HEK293T (cell line): ENCODE results near the gene PGBD5.

Source experiments
- CTCF ChIA-PET: fragments of 350-600 bp; formaldehyde crosslinking; extraction: SDS; loops from one replicate; lab custom pipeline; 2021; ENCODE audit warnings: antibody characterized with exemption, inconsistent platforms; lab: Yijun Ruan, JAX
- POLR2A ChIA-PET: fragments of 350-600 bp; formaldehyde crosslinking; extraction: SDS; loops from one replicate; lab custom pipeline; 2020; ENCODE audit warnings: antibody characterized with exemption, inconsistent platforms; lab: Yijun Ruan, JAX
- DNase-seq: peaks from one replicate; pipeline ENCODE4 v3.0.0; 2012; ENCODE audit warnings: mixed read lengths; ENCODE audit errors: extremely low spot score
- ARNT ChIP-seq: fragments of 450-650 bp; IDR thresholded peaks from 2 replicates; pipeline ENCODE4 v1.6.1; 2017; ENCODE audit warnings: mild to moderate bottlenecking
- BHLHE40 ChIP-seq: fragments of 450-650 bp; IDR thresholded peaks from 2 replicates; pipeline ENCODE4 v1.6.1; 2016; ENCODE audit warnings: mild to moderate bottlenecking, moderate library complexity, borderline replicate concordance
- CTBP1 ChIP-seq: fragments of 450-650 bp; IDR thresholded peaks from 2 replicates; pipeline ENCODE4 v1.6.1; 2016; ENCODE audit warnings: borderline replicate concordance
- ELF4 ChIP-seq: fragments of 450-650 bp; IDR thresholded peaks from 2 replicates; pipeline ENCODE4 v1.6.1; 2017; ENCODE audit warnings: antibody characterized with exemption
- FOXA1 ChIP-seq: fragments of 450-650 bp; IDR thresholded peaks from 2 replicates; pipeline ENCODE4 v1.6.1; 2016; ENCODE audit warnings: mild to moderate bottlenecking
- FOXK2 ChIP-seq: fragments of 450-650 bp; IDR thresholded peaks from 2 replicates; pipeline ENCODE4 v1.6.1; 2016; ENCODE audit warnings: mild to moderate bottlenecking
- FOXM1 ChIP-seq: fragments of 450-650 bp; IDR thresholded peaks from 2 replicates; pipeline ENCODE4 v1.6.1; 2017; ENCODE audit warnings: mild to moderate bottlenecking, borderline replicate concordance
- HDGF ChIP-seq: fragments of 450-650 bp; IDR thresholded peaks from 2 replicates; pipeline ENCODE4 v1.6.1; 2017; ENCODE audit warnings: antibody characterized with exemption, borderline replicate concordance
- L3MBTL2 ChIP-seq: fragments of 450-650 bp; conservative IDR thresholded peaks from 2 replicates; pipeline ENCODE4 v1.6.1; 2016; ENCODE audit warnings: mild to moderate bottlenecking
- LEF1 ChIP-seq: fragments of 450-650 bp; IDR thresholded peaks from 2 replicates; pipeline ENCODE4 v1.6.1; 2017; ENCODE audit warnings: mild to moderate bottlenecking, borderline replicate concordance
- NFRKB ChIP-seq: fragments of 450-650 bp; IDR thresholded peaks from 2 replicates; pipeline ENCODE4 v1.6.1; 2016; ENCODE audit warnings: mild to moderate bottlenecking, moderate library complexity
- SP1 ChIP-seq: fragments of 450-650 bp; IDR thresholded peaks from 2 replicates; pipeline ENCODE4 v1.6.1; 2017
- SUZ12 ChIP-seq: fragments of 450-650 bp; IDR thresholded peaks from 2 replicates; pipeline ENCODE4 v1.6.1; 2016; ENCODE audit warnings: mild to moderate bottlenecking
- TARDBP ChIP-seq: fragments of 450-650 bp; IDR thresholded peaks from 2 replicates; pipeline ENCODE4 v1.6.1; 2016
- ZNF384 ChIP-seq: fragments of 450-650 bp; IDR thresholded peaks from 2 replicates; pipeline ENCODE4 v1.6.1; 2016
- TF ChIP-seq, protein P1 (sequence below): fragments of 450-650 bp; IDR thresholded peaks from 2 replicates; pipeline ENCODE4 v1.6.1; 2016

The PGBD5 gene

DNA sequence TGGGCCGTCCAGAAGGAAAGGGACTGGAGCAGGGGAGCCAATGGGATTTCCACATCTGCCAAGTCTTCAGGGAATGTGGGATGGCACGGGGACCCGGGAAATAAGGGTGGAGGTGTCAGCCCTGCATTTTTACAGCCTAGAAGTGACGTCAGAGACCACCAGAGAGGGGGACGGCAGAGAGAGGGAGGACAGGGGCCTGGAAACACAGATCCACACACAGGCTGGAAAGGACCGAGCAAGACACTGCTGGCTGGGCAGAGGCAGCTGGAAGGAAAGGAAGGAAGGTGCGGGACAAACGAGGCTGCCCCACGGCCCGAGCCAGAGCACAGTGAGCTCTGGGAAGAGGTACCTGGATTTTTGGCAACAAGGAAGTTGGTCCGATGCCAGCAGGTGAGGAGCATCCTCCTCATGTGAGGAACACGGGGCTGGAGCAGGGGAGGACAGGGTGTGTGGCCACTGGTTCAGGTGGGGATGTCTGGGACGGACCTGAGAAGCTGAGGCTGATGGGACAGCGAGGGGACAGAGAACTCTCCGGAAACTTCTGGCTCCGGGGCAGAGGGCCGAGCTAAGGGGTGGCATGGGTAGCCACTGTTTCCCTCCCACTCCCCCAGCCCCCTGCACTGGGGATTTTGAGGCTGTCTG is 138.3 kb downstream of the PGBD5 start:
- POLR2A ChIA-PET = no interaction called here
- TF ChIP-seq FOXA1 (no peak), HDGF (no peak), ELF4 (no peak), L3MBTL2 (no peak), BHLHE40 (no peak), CTBP1 (no peak), SP1 (no peak), TARDBP (no peak), SUZ12 (no peak), LEF1 (no peak), NFRKB (no peak), ARNT (no peak), ZNF384 (no peak), FOXM1 (no peak), FOXK2 (no peak)
- TF ChIP-seq, protein P1, sequence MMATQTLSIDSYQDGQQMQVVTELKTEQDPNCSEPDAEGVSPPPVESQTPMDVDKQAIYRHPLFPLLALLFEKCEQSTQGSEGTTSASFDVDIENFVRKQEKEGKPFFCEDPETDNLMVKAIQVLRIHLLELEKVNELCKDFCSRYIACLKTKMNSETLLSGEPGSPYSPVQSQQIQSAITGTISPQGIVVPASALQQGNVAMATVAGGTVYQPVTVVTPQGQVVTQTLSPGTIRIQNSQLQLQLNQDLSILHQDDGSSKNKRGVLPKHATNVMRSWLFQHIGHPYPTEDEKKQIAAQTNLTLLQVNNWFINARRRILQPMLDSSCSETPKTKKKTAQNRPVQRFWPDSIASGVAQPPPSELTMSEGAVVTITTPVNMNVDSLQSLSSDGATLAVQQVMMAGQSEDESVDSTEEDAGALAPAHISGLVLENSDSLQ = no peak
- DNase-seq = no peak
- CTCF ChIA-PET = no interaction called here

DNA sequence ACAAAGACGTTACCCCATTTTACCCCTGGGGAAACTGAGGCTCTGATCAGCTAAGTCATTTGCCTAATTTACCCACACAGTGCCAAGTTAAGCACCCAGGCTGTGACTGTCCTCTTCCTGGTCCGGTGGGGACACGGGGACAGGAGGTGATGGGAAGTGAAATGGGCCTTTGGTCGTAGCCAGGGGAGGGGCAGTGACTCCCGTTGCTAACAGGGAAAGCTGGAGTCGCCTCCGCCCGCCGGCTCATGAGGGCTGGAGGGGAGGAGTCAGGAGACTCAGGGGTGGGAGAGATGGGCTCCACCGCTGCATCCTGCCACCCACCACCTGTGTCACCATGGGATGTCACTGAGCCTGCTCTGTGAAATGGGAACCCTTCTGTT is 139.3 kb downstream of the PGBD5 start:
- ChIA-PET POLR2A (no interaction called here), CTCF (interaction anchor here (0.6 kb wide), 1 partner anchor 642 kb away, joined by 3 read pairs; no protein-coding TSS in a partner anchor)
- TF ChIP-seq TARDBP (no peak), SP1 (no peak), FOXM1 (no peak), HDGF (no peak), NFRKB (no peak), FOXA1 (no peak), CTBP1 (no peak), BHLHE40 (no peak), FOXK2 (no peak)
- no peak for DNase-seq

DNA sequence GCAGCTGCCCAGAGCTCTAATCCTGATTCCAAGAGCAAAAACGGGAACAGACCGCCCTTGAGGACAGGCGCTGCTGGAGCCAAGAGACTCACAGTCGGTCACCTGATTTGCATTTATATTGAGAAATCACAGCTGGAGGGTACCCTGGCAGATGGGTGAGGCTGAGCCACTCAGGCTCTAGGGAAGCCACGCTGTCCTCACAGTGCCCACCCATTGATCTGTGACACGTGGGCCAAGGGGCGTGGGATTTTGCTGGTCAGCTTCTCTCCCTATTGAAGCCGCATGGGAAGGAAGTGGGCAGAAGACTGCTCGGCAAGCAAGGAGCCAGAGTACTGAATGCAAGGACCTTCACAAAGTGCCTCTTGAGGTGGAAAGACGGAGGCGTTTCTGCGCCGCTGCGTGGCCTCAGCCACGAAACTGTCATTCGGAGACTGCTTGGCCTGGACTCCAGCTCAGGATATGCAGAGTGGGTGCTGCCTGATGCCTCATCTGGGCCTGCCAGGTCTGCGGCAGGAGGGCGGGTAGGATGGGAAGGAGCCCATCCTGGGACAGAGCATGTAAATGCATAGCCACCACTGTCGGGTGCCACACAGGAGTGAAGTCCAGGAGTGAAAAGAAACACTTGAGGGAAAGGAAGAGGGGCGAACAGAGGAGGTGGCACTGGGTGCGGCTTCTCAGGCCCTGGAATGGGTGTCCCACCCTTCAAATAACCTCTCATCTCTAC is 139.8 kb downstream of the PGBD5 start:
- TF ChIP-seq ARNT (no peak), SUZ12 (no peak), HDGF (no peak), ELF4 (no peak), NFRKB (no peak), LEF1 (no peak), BHLHE40 (no peak), SP1 (no peak), FOXK2 (no peak), ZNF384 (no peak), L3MBTL2 (no peak), CTBP1 (no peak), FOXM1 (no peak), TARDBP (no peak), FOXA1 (no peak)
- TF ChIP-seq, protein P1 = no peak
- CTCF ChIA-PET = no interaction called here
- no peak for DNase-seq
- POLR2A ChIA-PET = no interaction called here

DNA sequence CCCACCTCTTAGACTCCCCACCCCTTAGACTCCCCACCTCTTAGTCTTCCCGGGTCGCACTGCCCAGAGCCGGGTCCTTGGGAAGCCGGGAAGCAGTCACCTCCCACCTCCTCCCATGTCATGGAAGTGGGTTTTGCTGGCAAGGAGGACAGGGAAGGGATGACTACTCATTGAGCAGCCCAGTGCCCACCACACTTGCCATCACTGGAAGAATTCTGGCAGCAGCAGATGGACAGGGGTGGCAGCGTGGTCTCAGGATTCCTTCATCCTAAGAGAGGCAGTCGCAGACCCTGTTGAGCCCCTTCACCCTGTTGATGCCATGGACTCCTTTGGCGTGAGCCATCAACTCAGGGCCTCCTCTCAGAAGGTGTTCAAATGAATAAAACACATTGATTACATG is 140.8 kb downstream of the PGBD5 start:
- TF ChIP-seq FOXK2 (no peak), SP1 (no peak), TARDBP (no peak), LEF1 (no peak), FOXA1 (no peak), ELF4 (no peak), FOXM1 (no peak), ARNT (no peak), L3MBTL2 (no peak), SUZ12 (no peak), CTBP1 (no peak), NFRKB (no peak)
- TF ChIP-seq, protein P1 = no peak
- CTCF ChIA-PET = no interaction called here
- POLR2A ChIA-PET = no interaction called here
- no peak for DNase-seq

DNA sequence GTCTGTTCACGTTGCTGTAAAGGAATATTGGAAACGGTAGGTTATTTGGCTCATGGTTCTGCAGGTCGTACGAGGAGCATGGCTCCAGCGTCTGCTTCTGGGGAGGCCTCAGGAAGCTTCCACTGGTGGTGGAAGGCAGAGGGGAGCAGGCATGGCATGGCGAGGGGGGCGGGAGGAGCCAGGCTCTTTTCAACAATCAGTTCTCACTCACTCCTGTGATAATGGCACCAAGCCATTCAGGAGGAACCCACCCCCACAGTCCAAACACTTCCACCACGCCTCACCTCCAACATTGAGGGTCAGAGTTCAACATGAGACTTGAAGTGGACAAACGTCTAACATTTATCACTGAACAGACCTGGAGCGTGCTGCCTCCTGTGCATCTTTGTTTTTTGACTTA is 141.2 kb downstream of the PGBD5 start:
- ChIA-PET CTCF (no interaction called here), POLR2A (no interaction called here)
- TF ChIP-seq ARNT = no peak
- no peak for TF ChIP-seq CTBP1
- TF ChIP-seq BHLHE40 = no peak
- no peak for TF ChIP-seq ELF4
- no peak for TF ChIP-seq HDGF
- no peak for TF ChIP-seq ZNF384
- no peak for TF ChIP-seq LEF1
- no peak for TF ChIP-seq FOXA1
- TF ChIP-seq L3MBTL2 = no peak
- TF ChIP-seq SUZ12 = no peak
- TF ChIP-seq, protein P1 = no peak
- DNase-seq = no peak
